ENCODE measurements around the gene KLF2. TPM values are rescaled to one million over a fixed set of nuclear protein-coding genes. Genes with fewer than 3 reads are reported as not detected.

The KLF2 gene
- total RNA-seq, 3 donors from 2014 or later = 8.1 to 29.5 (median 23.4) TPM

DNA sequence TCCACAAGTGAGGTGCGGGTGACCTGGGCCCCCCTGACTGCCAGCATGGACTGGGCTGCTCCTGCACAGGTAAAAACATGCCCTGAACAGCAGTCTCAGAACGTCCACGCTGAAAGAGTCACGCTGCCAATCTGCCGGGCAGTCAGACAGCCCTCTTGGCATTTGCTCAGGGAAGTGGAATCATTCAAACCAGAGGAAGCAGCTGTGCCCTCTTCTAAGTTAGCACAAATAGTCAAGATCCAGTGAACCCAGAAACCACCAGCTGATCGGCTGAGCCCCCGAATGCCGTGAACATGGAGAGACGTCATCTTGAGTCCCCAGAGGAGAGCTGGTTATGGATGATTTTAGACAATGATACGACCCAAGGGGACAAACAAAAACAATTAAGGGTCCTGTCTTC, 34.4 kb downstream of the KLF2 start:
- DNase-seq = peak in 1 of 3 donors; percentile 42
- intact Hi-C loops (cut with DNase I, micrococcal nuclease) = no loop called here
- ATAC-seq = no peak
- peaks cover 18% of the 10 kb centered on the region for H3K4me1 ChIP-seq (ENCODE audit: low read depth)
- TF ChIP-seq, protein P1, sequence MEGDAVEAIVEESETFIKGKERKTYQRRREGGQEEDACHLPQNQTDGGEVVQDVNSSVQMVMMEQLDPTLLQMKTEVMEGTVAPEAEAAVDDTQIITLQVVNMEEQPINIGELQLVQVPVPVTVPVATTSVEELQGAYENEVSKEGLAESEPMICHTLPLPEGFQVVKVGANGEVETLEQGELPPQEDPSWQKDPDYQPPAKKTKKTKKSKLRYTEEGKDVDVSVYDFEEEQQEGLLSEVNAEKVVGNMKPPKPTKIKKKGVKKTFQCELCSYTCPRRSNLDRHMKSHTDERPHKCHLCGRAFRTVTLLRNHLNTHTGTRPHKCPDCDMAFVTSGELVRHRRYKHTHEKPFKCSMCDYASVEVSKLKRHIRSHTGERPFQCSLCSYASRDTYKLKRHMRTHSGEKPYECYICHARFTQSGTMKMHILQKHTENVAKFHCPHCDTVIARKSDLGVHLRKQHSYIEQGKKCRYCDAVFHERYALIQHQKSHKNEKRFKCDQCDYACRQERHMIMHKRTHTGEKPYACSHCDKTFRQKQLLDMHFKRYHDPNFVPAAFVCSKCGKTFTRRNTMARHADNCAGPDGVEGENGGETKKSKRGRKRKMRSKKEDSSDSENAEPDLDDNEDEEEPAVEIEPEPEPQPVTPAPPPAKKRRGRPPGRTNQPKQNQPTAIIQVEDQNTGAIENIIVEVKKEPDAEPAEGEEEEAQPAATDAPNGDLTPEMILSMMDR (IDR thresholded peaks at IDR 0.05) = no peak
- no peaks in the 10 kb centered on the region for H3K9me3 ChIP-seq
- no peak overlapping the region for H3K4me3 ChIP-seq
- H3K36me3 ChIP-seq (ENCODE audit: low read depth) = no peaks in the 10 kb centered on the region

DNA sequence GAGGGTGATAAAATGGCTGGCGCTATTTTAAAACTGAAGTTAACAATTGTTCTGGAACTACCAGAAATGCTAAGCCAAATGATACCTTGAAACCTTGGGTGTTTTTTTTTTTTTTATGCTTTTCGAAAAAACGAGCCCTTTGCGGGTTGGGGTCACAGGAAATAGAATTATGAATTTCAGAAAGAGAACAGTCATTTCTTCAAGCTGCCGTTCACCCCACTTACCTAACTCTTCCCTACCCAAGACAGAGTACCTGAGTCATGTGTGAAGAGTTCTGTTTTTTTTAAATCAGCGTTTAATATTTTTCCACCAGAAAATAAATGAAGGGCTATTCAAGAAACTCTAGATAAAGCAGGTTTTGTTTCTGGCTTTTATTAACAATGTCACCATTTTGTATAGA, 35.3 kb downstream of the KLF2 start:
- intact Hi-C loops (cut with DNase I, micrococcal nuclease) = no loop called here
- no peak overlapping the region for H3K4me3 ChIP-seq
- no peaks in the 10 kb centered on the region for H3K36me3 ChIP-seq (ENCODE audit: low read depth)
- H3K4me1 ChIP-seq (ENCODE audit: low read depth) = peaks cover 22% of the 10 kb centered on the region
- H3K9me3 ChIP-seq = no peaks in the 10 kb centered on the region
- ATAC-seq (no peak), DNase-seq (no peak)
- TF ChIP-seq, protein P1 (IDR thresholded peaks at IDR 0.05) = no peak

DNA sequence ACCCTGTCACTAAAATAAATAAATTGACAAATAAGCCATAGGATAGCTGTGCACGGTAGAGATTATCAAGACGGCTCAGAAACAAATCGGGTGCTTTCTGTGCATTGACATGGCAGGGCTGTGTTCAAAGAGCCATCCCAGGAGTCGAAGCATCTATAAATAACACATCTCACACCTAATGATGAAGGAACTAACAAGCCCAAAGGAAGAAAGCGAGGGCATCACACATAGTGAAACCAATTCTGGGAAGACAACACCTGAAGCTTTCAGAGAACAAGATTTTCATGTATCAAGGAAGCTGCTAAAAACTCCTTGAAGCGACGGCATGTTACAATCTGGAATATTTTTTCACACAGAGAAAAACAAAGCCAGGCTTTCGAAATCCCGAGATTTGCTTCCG, 36.1 kb downstream of the KLF2 start:
- no peaks in the 10 kb centered on the region for H3K9me3 ChIP-seq
- ATAC-seq (no peak), DNase-seq (no peak)
- peaks cover 27% of the 10 kb centered on the region for H3K4me1 ChIP-seq (ENCODE audit: low read depth)
- TF ChIP-seq, protein P1 (IDR thresholded peaks at IDR 0.05) = no peak
- H3K36me3 ChIP-seq (ENCODE audit: low read depth) = no peaks in the 10 kb centered on the region
- no peak overlapping the region for H3K4me3 ChIP-seq
- intact Hi-C loops (cut with DNase I, micrococcal nuclease) = no loop called here

DNA sequence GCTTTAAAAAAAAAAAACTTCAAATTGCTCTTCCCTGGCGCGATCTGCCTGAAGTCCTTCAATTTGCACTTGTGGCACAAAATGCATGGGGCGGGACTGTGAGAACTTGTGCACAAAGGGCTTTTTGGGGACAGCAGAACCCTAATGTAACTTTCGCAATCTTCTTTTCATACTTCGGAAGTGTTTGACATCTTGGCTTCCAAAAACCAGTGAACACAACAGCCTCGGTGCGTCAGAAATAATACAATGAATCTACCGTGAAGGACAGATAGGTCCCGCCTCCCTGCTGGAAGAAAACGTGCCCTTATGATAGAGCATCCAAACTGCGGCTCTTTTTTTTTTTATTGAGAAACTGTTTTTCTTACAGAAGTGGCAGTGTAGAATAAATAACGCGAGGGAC, 36.6 kb downstream of the KLF2 start:
- intact Hi-C loops (cut with DNase I, micrococcal nuclease) = no loop called here
- DNase-seq (peak in 1 of 3 donors; percentile 16), ATAC-seq (no peak)
- H3K4me1 ChIP-seq (ENCODE audit: low read depth) = peaks cover 31% of the 10 kb centered on the region
- no peaks in the 10 kb centered on the region for H3K36me3 ChIP-seq (ENCODE audit: low read depth)
- H3K9me3 ChIP-seq = no peaks in the 10 kb centered on the region
- no peak overlapping the region for H3K4me3 ChIP-seq
- TF ChIP-seq, protein P1 (IDR thresholded peaks at IDR 0.05) = no peak

DNA sequence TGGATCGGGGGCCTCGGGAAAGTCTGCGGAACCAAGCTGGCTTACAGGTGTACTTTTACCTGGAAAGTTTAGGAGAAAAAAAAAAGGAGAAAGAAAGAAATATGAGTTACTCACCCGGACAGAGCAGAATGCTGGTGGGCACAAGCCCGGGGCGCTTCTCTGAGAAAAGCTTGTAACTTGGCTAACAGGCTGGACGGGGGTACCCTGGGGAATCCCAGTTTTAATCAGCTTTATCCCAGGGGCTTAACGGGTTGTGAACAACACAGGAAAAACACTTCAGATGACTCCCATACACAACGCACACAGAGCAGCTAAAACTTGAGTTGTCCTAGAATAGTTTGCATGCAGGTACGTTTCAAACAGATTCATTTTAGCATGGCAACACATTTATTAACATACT, 37.3 kb downstream of the KLF2 start:
- peaks cover 31% of the 10 kb centered on the region for H3K4me1 ChIP-seq (ENCODE audit: low read depth)
- ATAC-seq (no peak), DNase-seq (no peak)
- intact Hi-C loops (cut with DNase I, micrococcal nuclease) = no loop called here
- H3K36me3 ChIP-seq (ENCODE audit: low read depth) = no peaks in the 10 kb centered on the region
- TF ChIP-seq, protein P1 (IDR thresholded peaks at IDR 0.05) = no peak
- no peaks in the 10 kb centered on the region for H3K9me3 ChIP-seq
- no peak overlapping the region for H3K4me3 ChIP-seq
